GM12878 (cell line): ENCODE results near the gene GLP1R. TPM values are rescaled to one million over a fixed set of nuclear protein-coding genes. Genes with fewer than 3 reads are reported as not detected.

Source experiments
- ATAC-seq: fragments of 200-7000 bp; cut with Tn5 transposase; 3 replicates; pipeline ENCODE4 v1.9.1; 2020; ENCODE audit warnings: mild to moderate bottlenecking, moderate library complexity
- BruUV-seq: library from RNA; stranded (reverse); fragments of 400-500 nt; replicated peaks from 2 replicates; lab custom pipeline; 2021; lab: Mats Ljungman, UMichigan
- CTCF ChIA-PET: fragments of 300-600 bp; sonication (Branson Sonifier 250); formaldehyde crosslinking; extraction: SDS; loops from one replicate; lab custom pipeline; 2021; ENCODE audit warnings: inconsistent platforms; lab: Yijun Ruan, JAX
- POLR2A ChIA-PET: fragments of 350-600 bp; formaldehyde crosslinking; extraction: SDS; loops from one replicate; lab custom pipeline; 2021; ENCODE audit warnings: inconsistent platforms; lab: Charles Lee
- RAD21 ChIA-PET: fragments of 300-600 bp; sonication (Branson Sonifier 250); formaldehyde crosslinking; loops from one replicate; lab custom pipeline; 2023; ENCODE audit warnings: antibody characterized with exemption; ENCODE audit not compliant: unreplicated experiment; lab: Charles Lee
- SMC1A ChIA-PET: fragments of 300-600 bp; sonication (Branson Sonifier 250); formaldehyde crosslinking; loops from one replicate; lab custom pipeline; 2023; ENCODE audit not compliant: unreplicated experiment, uncharacterized antibody; lab: Charles Lee
- DNase-seq: peaks from one replicate; pipeline ENCODE4 v3.0.0-alpha.2; 2011; ENCODE audit warnings: low read depth, low spot score
- FAIRE-seq: peaks from 3 replicates; lab custom pipeline; 2011; peaks lifted over from hg19 to GRCh38; lab: Jason Lieb, UNC
- H2AFZ ChIP-seq: 2 replicates; pipeline ENCODE4 v1.6.0; 2011; ENCODE audit warnings: low read depth, low read length, control low read depth; ENCODE audit not compliant: control insufficient read depth
- H3K27ac ChIP-seq: 2 replicates; pipeline ENCODE4 v1.5.1; 2011; ENCODE audit warnings: control low read depth; ENCODE audit not compliant: control insufficient read depth, insufficient read depth
- H3K27me3 ChIP-seq, 2 experiments: replicated peaks in 1 of 2; 2 replicates each; pipeline versions ENCODE4 v1.6.0 to v1.6.1; 2011; ENCODE audit warnings: low read length in 1 of 2; ENCODE audit not compliant: control insufficient read depth in 2 of 2, insufficient read depth in 2 of 2
- H3K36me3 ChIP-seq, 2 experiments: 2 replicates each; pipeline ENCODE4 v1.5.1; 2011; ENCODE audit warnings: low read length in 1 of 2; ENCODE audit not compliant: control insufficient read depth in 2 of 2, insufficient read depth in 2 of 2
- H3K4me1 ChIP-seq: 2 replicates; pipeline ENCODE4 v1.6.1; 2011; ENCODE audit warnings: mild to moderate bottlenecking, low read length, moderate library complexity, mixed read lengths; ENCODE audit not compliant: control insufficient read depth, insufficient read depth
- H3K4me2 ChIP-seq: 2 replicates; pipeline ENCODE4 v1.6.0; 2011; ENCODE audit warnings: control low read depth; ENCODE audit not compliant: control insufficient read depth, insufficient read depth
- H3K4me3 ChIP-seq: fragments of 200-600 bp; sonication (generic); 2 replicates; pipeline ENCODE4 v1.5.1; 2016
- H3K79me2 ChIP-seq: 2 replicates; pipeline ENCODE4 v1.6.0; 2011; ENCODE audit warnings: low read length; ENCODE audit not compliant: control insufficient read depth, insufficient read depth
- H3K9ac ChIP-seq: 2 replicates; pipeline ENCODE4 v1.8.0; 2011; ENCODE audit warnings: low read length, control low read depth, mixed read lengths; ENCODE audit not compliant: control insufficient read depth, insufficient read depth
- H3K9me3 ChIP-seq: replicated peaks from 3 replicates; pipeline ENCODE4 v1.5.1; 2011; ENCODE audit warnings: mild to moderate bottlenecking, low read length; ENCODE audit not compliant: control insufficient read depth, insufficient read depth
- H4K20me1 ChIP-seq: 2 replicates; pipeline ENCODE4 v1.6.0; 2011; ENCODE audit not compliant: control insufficient read depth, insufficient read depth
- CTCF ChIP-seq, 3 experiments: IDR thresholded peaks in 2 of 3; conservative IDR thresholded peaks in 1 of 3; 2 replicates each; pipeline ENCODE4 v1.5.1; 2011; ENCODE audit warnings: low read depth in 3 of 3, low read length in 3 of 3, mild to moderate bottlenecking in 3 of 3, control low read depth in 2 of 3, moderate library complexity in 2 of 3, inconsistent platforms in 1 of 3, mixed read lengths in 1 of 3; ENCODE audit not compliant: control insufficient read depth in 2 of 3, insufficient read depth in 1 of 3; ENCODE audit errors: extremely low read depth in 1 of 3
- RAD21 ChIP-seq: IDR thresholded peaks from 2 replicates; pipeline ENCODE4 v1.6.1; 2011; ENCODE audit warnings: mild to moderate bottlenecking, low read depth, low read length, moderate library complexity; ENCODE audit not compliant: insufficient read depth
- SMC3 ChIP-seq: IDR thresholded peaks from 2 replicates; pipeline ENCODE4 v1.6.1; 2011; ENCODE audit warnings: low read length, improper control_type of control experiment, borderline replicate concordance
- STAT1 ChIP-seq: fragments of 450-650 bp; conservative IDR thresholded peaks from 2 replicates; pipeline ENCODE4 v1.6.1; 2014; ENCODE audit warnings: antibody characterized with exemption, mild to moderate bottlenecking
- YY1 ChIP-seq: IDR thresholded peaks from 2 replicates; pipeline ENCODE4 v1.6.1; 2011; ENCODE audit warnings: low read depth, mild to moderate bottlenecking, low read length
- WGBS: methylation state at CpG from one replicate; pipeline ENCODE4 v1.1.6; 2016; ENCODE audit warnings: low lambda C conversion rate; ENCODE audit not compliant: insufficient replicate concordance, insufficient coverage; ENCODE audit errors: missing lambda C conversion rate; 5-methylcytosine and 5-hydroxymethylcytosine counted together
- in situ Hi-C: fragments of 300-500 bp; cut with MboI; formaldehyde crosslinking; loops from 9 replicates; pipeline ENCODE4 v1.14.3; 2018; ENCODE audit warnings: mixed read lengths
- intact Hi-C: fragments of 100-400 bp; cut with micrococcal nuclease; formaldehyde crosslinking; loops from one replicate; pipeline ENCODE4 v1.14.2; 2022; ENCODE audit not compliant: unreplicated experiment
- polyA plus RNA-seq, 11 experiments: library from polyadenylated mRNA; depleted of rRNA in 4 of 11; unstranded in 6 of 11; stranded (reverse) in 5 of 11; fragments of >200 nt; fragmentation: Nextera tagmentation in 4 of 11; fragmentation: Illumina TruSeq in 1 of 11; extraction: Ambion mirVana in 4 of 11; extraction: Trizol in 1 of 11; gene quantifications; 1 replicate in 1 of 11; 2 replicates in 10 of 11; pipeline versions ENCODE4 v1.2.1 to v1.2.3, GENCODE V29; 2011 to 2016; ENCODE audit warnings: inconsistent platforms in 2 of 11, missing spikeins in 2 of 11, low read depth in 1 of 11
- total RNA-seq, 4 experiments: library from RNA; depleted of rRNA in 3 of 4; stranded (reverse); fragments of >200 nt in 3 of 4; fragmentation: Illumina TruSeq in 1 of 4; extraction: Trizol in 1 of 4; gene quantifications; 2 replicates each; pipeline versions ENCODE4 v1.2.1 to v1.2.3, GENCODE V29; 2013 to 2021

Gene GLP1R
- total and polyA plus RNA-seq, 10 of the 15 experiments (the other 5 are each of a cell fraction or from before 2014, with no cell fraction given) = 0.01 TPM; not detected in 9

GRCh38 chr6:39029156-39030011, 19.2 kb upstream of the GLP1R start:
- H3K9me3 ChIP-seq = no peaks in the 10 kb centered on the region
- no peak overlapping the region for H3K4me3 ChIP-seq
- no peak overlapping the region for H2AFZ ChIP-seq
- no peaks in the 10 kb centered on the region for H4K20me1 ChIP-seq
- no peaks in the 10 kb centered on the region for H3K4me1 ChIP-seq
- ATAC-seq = peak; percentile 96
- BruUV-seq = no TSS peak
- no peak overlapping the region for H3K9ac ChIP-seq
- H3K27me3 ChIP-seq = no peaks in the 10 kb centered on the region; a peak in 1 of 4 replicates
- RAD21 ChIA-PET = no interaction called here
- SMC1A ChIA-PET = interaction anchor here (2.0 kb wide), 1 partner anchor 11 kb away, joined by 8 read pairs; no protein-coding TSS in a partner anchor
- H3K36me3 ChIP-seq = no peaks in the 10 kb centered on the region
- H3K4me2 ChIP-seq = no peak overlapping the region
- DNase-seq = no peak
- no peaks in the 10 kb centered on the region for H3K79me2 ChIP-seq
- POLR2A ChIA-PET = no interaction called here
- peak; percentile 79 to 94 (median 83) for TF ChIP-seq CTCF (IDR thresholded peaks at IDR 0.05 in 2 of 3, conservative IDR thresholded peaks at IDR 0.05 in 1 of 3; ENCODE audit: control insufficient read depth in 2 of 3, extremely low read depth in 1 of 3, insufficient read depth in 1 of 3, low read depth in 3 of 3, low read length in 3 of 3)
- TF ChIP-seq STAT1 = no peak
- TF ChIP-seq RAD21 = peak; percentile 57
- TF ChIP-seq SMC3 = peak; percentile 37; the same call in 1 of the 2 replicates
- TF ChIP-seq YY1 = 0 out of 2 replicates have a peak, but pooled peaks have one; percentile 23
- TF ChIP-seq, all 136 proteins: peak for 4
- CTCF ChIA-PET = interaction anchor here (0.7 to 2.5 kb wide), 10 partner anchors 9 to 1168 kb away, joined by 3 to 13 read pairs (median 3); no protein-coding TSS in a partner anchor
- in situ Hi-C loops (no loop called here), intact Hi-C loops (loop anchor here (5.0 kb wide), 2 partner anchors 63 to 138 kb away; no protein-coding TSS in a partner anchor)
- WGBS = 57% methylated on average over 13 of the region's 13 CpGs
- no peak overlapping the region for H3K27ac ChIP-seq
- no peak for FAIRE-seq
